GM12878 (cell line): Measurements from ENCODE around the gene COIL. TPM values are rescaled to one million over a fixed set of nuclear protein-coding genes. Genes with fewer than 3 reads are reported as not detected.

Source experiments
- BCL11A ChIP-seq: IDR thresholded peaks from 2 replicates; pipeline ENCODE4 v1.6.1; 2011; ENCODE audit warnings: low read depth, low read length
- CEBPB ChIP-seq, 2 experiments: fragments of 150-350 bp in 1 of 2; IDR thresholded peaks; 2 replicates each; pipeline ENCODE4 v1.6.1; 2012 to 2014; ENCODE audit warnings: low read depth in 2 of 2, low read length in 2 of 2, borderline replicate concordance in 1 of 2, inconsistent platforms in 1 of 2
- E4F1 ChIP-seq: fragments of 450-650 bp; IDR thresholded peaks from 2 replicates; pipeline ENCODE4 v1.6.1; 2018; ENCODE audit warnings: borderline replicate concordance, mild to moderate bottlenecking; ENCODE audit not compliant: partially characterized antibody
- EED ChIP-seq: sonication (generic); IDR thresholded peaks from 2 replicates; pipeline ENCODE4 v1.6.1; 2016; ENCODE audit warnings: antibody characterized with exemption, low read depth
- ETV6 ChIP-seq, 2 experiments: fragments of 450-650 bp in 1 of 2; IDR thresholded peaks in 1 of 2; conservative IDR thresholded peaks in 1 of 2; 2 replicates each; pipeline ENCODE4 v1.6.1; 2014; ENCODE audit warnings: antibody characterized with exemption in 1 of 2, borderline replicate concordance in 1 of 2, low read depth in 1 of 2, mild to moderate bottlenecking in 1 of 2, moderate library complexity in 1 of 2
- IRF3 ChIP-seq: fragments of 450-650 bp; IDR thresholded peaks from 2 replicates; pipeline ENCODE4 v1.6.1; 2014; ENCODE audit warnings: mild to moderate bottlenecking
- JUNB ChIP-seq: IDR thresholded peaks from 2 replicates; pipeline ENCODE4 v1.6.1; 2016; ENCODE audit warnings: antibody characterized with exemption, mild to moderate bottlenecking
- PAX5 ChIP-seq: IDR thresholded peaks from 2 replicates; pipeline ENCODE4 v1.6.1; 2011; ENCODE audit warnings: low read depth, low read length, borderline replicate concordance
- PRDM15 ChIP-seq: fragments of 450-650 bp; formaldehyde crosslinking; IDR thresholded peaks from 2 replicates; pipeline ENCODE4 v1.4.0; 2020; ENCODE audit warnings: mild to moderate bottlenecking, moderate library complexity
- SMARCA5 ChIP-seq: fragments of 450-650 bp; IDR thresholded peaks from 2 replicates; pipeline ENCODE4 v1.6.1; 2017; ENCODE audit warnings: mild to moderate bottlenecking
- polyA plus RNA-seq, 11 experiments: library from polyadenylated mRNA; depleted of rRNA in 4 of 11; unstranded in 6 of 11; stranded (reverse) in 5 of 11; fragments of >200 nt; fragmentation: Nextera tagmentation in 4 of 11; fragmentation: Illumina TruSeq in 1 of 11; extraction: Ambion mirVana in 4 of 11; extraction: Trizol in 1 of 11; gene quantifications; 1 replicate in 1 of 11; 2 replicates in 10 of 11; pipeline versions ENCODE4 v1.2.1 to v1.2.3, GENCODE V29; 2011 to 2016; ENCODE audit warnings: inconsistent platforms in 2 of 11, missing spikeins in 2 of 11, low read depth in 1 of 11
- total RNA-seq, 4 experiments: library from RNA; depleted of rRNA in 3 of 4; stranded (reverse); fragments of >200 nt in 3 of 4; fragmentation: Illumina TruSeq in 1 of 4; extraction: Trizol in 1 of 4; gene quantifications; 2 replicates each; pipeline versions ENCODE4 v1.2.1 to v1.2.3, GENCODE V29; 2013 to 2021
- TF ChIP-seq, protein P1 (sequence below): IDR thresholded peaks from 2 replicates; pipeline ENCODE4 v1.6.1; 2012; ENCODE audit warnings: low read depth, low read length, improper control_type of control experiment
- TF ChIP-seq, protein P2 (sequence below): fragments of 450-650 bp; IDR thresholded peaks from 2 replicates; pipeline ENCODE4 v1.6.1; 2017; ENCODE audit warnings: antibody characterized with exemption, mild to moderate bottlenecking, moderate library complexity
- TF ChIP-seq, protein P3 (sequence below): IDR thresholded peaks from 2 replicates; pipeline ENCODE4 v1.6.1; 2012; ENCODE audit warnings: low read depth, low read length, improper control_type of control experiment

The COIL gene
- total and polyA plus RNA-seq, 10 of the 15 experiments (the other 5 are each of a cell fraction or from before 2014, with no cell fraction given) = 13.7 to 24.3 (median 17.4) TPM

GRCh38 chr17:56960596-56961538 is at the start of gene COIL (continued):
- TF ChIP-seq ETV6 (conservative IDR thresholded peaks at IDR 0.05 in 1 of 2, IDR thresholded peaks at IDR 0.05 in 1 of 2; ENCODE audit: borderline replicate concordance in 1 of 2, low read depth in 1 of 2) (no peak), IRF3 (peak; percentile 45; the same call in 1 of the 2 replicates), JUNB (no peak), EED (0 out of 2 replicates have a peak, but pooled peaks have one; percentile 8), E4F1 (no peak), BCL11A (no peak), PRDM15 (CRISPR knock-in tag) (no peak), PAX5 (no peak), CEBPB (IDR thresholded peaks at IDR 0.05; ENCODE audit: borderline replicate concordance in 1 of 2, low read depth in 2 of 2, low read length in 2 of 2) (no peak), SMARCA5 (peak; percentile 85; the same call in 1 of the 2 replicates)
- TF ChIP-seq, protein P1, sequence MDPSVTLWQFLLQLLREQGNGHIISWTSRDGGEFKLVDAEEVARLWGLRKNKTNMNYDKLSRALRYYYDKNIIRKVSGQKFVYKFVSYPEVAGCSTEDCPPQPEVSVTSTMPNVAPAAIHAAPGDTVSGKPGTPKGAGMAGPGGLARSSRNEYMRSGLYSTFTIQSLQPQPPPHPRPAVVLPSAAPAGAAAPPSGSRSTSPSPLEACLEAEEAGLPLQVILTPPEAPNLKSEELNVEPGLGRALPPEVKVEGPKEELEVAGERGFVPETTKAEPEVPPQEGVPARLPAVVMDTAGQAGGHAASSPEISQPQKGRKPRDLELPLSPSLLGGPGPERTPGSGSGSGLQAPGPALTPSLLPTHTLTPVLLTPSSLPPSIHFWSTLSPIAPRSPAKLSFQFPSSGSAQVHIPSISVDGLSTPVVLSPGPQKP = peak; percentile 57; the same call in 1 of the 2 replicates
- TF ChIP-seq, protein P2, sequence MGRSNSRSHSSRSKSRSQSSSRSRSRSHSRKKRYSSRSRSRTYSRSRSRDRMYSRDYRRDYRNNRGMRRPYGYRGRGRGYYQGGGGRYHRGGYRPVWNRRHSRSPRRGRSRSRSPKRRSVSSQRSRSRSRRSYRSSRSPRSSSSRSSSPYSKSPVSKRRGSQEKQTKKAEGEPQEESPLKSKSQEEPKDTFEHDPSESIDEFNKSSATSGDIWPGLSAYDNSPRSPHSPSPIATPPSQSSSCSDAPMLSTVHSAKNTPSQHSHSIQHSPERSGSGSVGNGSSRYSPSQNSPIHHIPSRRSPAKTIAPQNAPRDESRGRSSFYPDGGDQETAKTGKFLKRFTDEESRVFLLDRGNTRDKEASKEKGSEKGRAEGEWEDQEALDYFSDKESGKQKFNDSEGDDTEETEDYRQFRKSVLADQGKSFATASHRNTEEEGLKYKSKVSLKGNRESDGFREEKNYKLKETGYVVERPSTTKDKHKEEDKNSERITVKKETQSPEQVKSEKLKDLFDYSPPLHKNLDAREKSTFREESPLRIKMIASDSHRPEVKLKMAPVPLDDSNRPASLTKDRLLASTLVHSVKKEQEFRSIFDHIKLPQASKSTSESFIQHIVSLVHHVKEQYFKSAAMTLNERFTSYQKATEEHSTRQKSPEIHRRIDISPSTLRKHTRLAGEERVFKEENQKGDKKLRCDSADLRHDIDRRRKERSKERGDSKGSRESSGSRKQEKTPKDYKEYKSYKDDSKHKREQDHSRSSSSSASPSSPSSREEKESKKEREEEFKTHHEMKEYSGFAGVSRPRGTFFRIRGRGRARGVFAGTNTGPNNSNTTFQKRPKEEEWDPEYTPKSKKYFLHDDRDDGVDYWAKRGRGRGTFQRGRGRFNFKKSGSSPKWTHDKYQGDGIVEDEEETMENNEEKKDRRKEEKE = no peak
- TF ChIP-seq, protein P3, sequence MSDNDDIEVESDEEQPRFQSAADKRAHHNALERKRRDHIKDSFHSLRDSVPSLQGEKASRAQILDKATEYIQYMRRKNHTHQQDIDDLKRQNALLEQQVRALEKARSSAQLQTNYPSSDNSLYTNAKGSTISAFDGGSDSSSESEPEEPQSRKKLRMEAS = peak; percentile 83
